Measurements from ENCODE around the gene UBL3.

The UBL3 gene

DNA sequence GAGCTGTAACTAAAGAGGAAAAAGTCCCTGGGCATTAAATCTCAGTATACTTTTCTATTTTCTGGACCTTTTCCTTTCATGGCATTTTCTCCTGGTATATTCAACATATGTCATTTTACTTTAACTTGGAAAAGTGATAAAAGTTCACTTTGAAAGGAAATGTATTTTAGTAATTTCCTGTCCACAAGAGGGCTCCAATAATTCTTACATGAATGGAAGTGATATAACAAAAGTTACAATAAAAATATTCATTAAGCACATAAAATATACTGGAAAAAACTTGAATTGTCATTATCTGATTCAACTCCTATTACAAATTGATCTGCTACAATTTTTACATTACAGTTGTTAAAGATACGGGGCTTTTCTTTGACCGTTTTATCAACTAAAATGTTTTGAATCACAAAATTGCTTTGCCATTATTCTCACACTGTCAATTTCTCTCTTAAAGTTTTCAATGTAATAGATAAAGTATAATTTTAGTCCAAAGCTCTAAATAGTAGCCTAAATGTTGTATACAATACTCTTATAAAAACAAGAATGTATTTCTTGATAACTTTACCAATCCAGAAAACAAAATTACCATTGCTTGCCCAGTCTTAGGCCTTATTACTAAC, 4.9 kb downstream of the UBL3 start:
- TF ChIP-seq CTCF (IDR thresholded peaks at IDR 0.05; ENCODE audit: low read depth, low read length) (no peak), MYC (IDR thresholded peaks at IDR 0.05; ENCODE audit: low read depth, low read length) (no peak), POLR2A (IDR thresholded peaks at IDR 0.05; ENCODE audit: extremely low read depth, insufficient read length) (no peak)
- TF ChIP-seq, protein P1, sequence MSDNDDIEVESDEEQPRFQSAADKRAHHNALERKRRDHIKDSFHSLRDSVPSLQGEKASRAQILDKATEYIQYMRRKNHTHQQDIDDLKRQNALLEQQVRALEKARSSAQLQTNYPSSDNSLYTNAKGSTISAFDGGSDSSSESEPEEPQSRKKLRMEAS (IDR thresholded peaks at IDR 0.05; ENCODE audit: low read depth, low read length): no peak
- DNase-seq (ENCODE audit: low read depth): peak; percentile 24
- no peak overlapping the region for H3K4me3 ChIP-seq (ENCODE audit: low read depth, low read length)

- no peak for DNase-seq (ENCODE audit: low read depth)
- TF ChIP-seq, protein P1 (IDR thresholded peaks at IDR 0.05; ENCODE audit: low read depth, low read length): no peak
- TF ChIP-seq POLR2A (IDR thresholded peaks at IDR 0.05; ENCODE audit: extremely low read depth, insufficient read length) (no peak), MYC (IDR thresholded peaks at IDR 0.05; ENCODE audit: low read depth, low read length) (no peak), CTCF (IDR thresholded peaks at IDR 0.05; ENCODE audit: low read depth, low read length) (no peak)
- H3K4me3 ChIP-seq (ENCODE audit: low read depth, low read length): no peak overlapping the region
Measured at GRCh38 chr13:29844441-29844840, 6.0 kb downstream of the UBL3 start.

GRCh38 chr13:29840585-29840984, 9.8 kb downstream of the UBL3 start:
- TF ChIP-seq POLR2A (IDR thresholded peaks at IDR 0.05; ENCODE audit: extremely low read depth, insufficient read length) (no peak), MYC (IDR thresholded peaks at IDR 0.05; ENCODE audit: low read depth, low read length) (no peak)
- DNase-seq (ENCODE audit: low read depth): no peak
- H3K4me3 ChIP-seq (ENCODE audit: low read depth, low read length): no peak overlapping the region

- DNase-seq (ENCODE audit: low read depth): no peak
- TF ChIP-seq CTCF (IDR thresholded peaks at IDR 0.05; ENCODE audit: low read depth, low read length): no peak
- no peak for TF ChIP-seq MYC (IDR thresholded peaks at IDR 0.05; ENCODE audit: low read depth, low read length)
- TF ChIP-seq, protein P1 (IDR thresholded peaks at IDR 0.05; ENCODE audit: low read depth, low read length): no peak
- TF ChIP-seq POLR2A (IDR thresholded peaks at IDR 0.05; ENCODE audit: extremely low read depth, insufficient read length): no peak
- H3K4me3 ChIP-seq (ENCODE audit: low read depth, low read length): no peak overlapping the region
Measured at GRCh38 chr13:29835280-29836061, 14.9 kb downstream of the UBL3 start.

- DNase-seq (ENCODE audit: low read depth): no peak
- H3K4me3 ChIP-seq (ENCODE audit: low read depth, low read length): no peak overlapping the region
- no peak for TF ChIP-seq POLR2A (IDR thresholded peaks at IDR 0.05; ENCODE audit: extremely low read depth, insufficient read length)
- TF ChIP-seq, protein P1 (IDR thresholded peaks at IDR 0.05; ENCODE audit: low read depth, low read length): no peak
- no peak for TF ChIP-seq CTCF (IDR thresholded peaks at IDR 0.05; ENCODE audit: low read depth, low read length)
- no peak for TF ChIP-seq MYC (IDR thresholded peaks at IDR 0.05; ENCODE audit: low read depth, low read length)
Measured at GRCh38 chr13:29832761-29833298, 17.6 kb downstream of the UBL3 start.

DNA sequence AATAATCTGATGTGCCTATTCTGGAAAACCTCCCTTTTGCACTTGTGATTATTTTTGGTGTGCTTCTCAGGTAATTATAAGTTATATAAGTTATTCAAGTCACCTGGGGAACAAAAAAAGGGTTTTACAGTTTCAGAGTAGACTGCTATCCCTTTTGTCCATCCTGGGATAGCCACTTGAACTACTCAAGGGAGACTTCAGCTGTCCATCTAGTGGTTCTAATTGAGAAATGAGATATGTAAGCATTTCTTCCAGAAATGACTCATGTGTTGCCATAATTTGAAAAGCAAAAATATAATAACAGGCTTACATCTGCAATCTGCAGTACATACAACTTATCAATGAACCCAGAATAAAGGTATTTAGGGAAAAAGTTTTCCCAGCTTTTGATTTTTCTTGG, 20.4 kb downstream of the UBL3 start:
- TF ChIP-seq POLR2A (IDR thresholded peaks at IDR 0.05; ENCODE audit: extremely low read depth, insufficient read length) (no peak), CTCF (IDR thresholded peaks at IDR 0.05; ENCODE audit: low read depth, low read length) (no peak), MYC (IDR thresholded peaks at IDR 0.05; ENCODE audit: low read depth, low read length) (no peak)
- TF ChIP-seq, protein P1 (IDR thresholded peaks at IDR 0.05; ENCODE audit: low read depth, low read length): no peak
- DNase-seq (ENCODE audit: low read depth): no peak
- H3K4me3 ChIP-seq (ENCODE audit: low read depth, low read length): no peak overlapping the region
